Memory B cell (primary cell): ENCODE data around the gene LAMTOR5.
"Not testable (repeated sequence)": the region's sequence is repeated elsewhere in the genome, so short reads cannot be mapped to it uniquely, and the experiment has no call there.

Experiments used
- ATAC-seq: fragments of 150-1000 bp; cut with Tn5 transposase; 2 replicates; pipeline ENCODE4 v1.10.0; 2021; ENCODE audit warnings: low read depth, mild to moderate bottlenecking, moderate library complexity
- DNase-seq, 2 donors: peaks; one replicate each; pipeline ENCODE4 v3.0.0; 2022; ENCODE audit warnings: low spot score in 2 of 2
- H3K27ac Mint-ChIP-seq: one replicate; pipeline ENCODE4 v1.8.0; 2022; ENCODE audit warnings: mild to moderate bottlenecking, moderate library complexity, mixed read lengths
- H3K27me3 Mint-ChIP-seq: one replicate; pipeline ENCODE4 v1.8.0; 2022; ENCODE audit warnings: mixed read lengths
- H3K36me3 Mint-ChIP-seq: one replicate; pipeline ENCODE4 v1.8.0; 2022; ENCODE audit warnings: mild to moderate bottlenecking, mixed read lengths
- H3K4me1 Mint-ChIP-seq: one replicate; pipeline ENCODE4 v1.8.0; 2022; ENCODE audit warnings: mixed read lengths
- H3K4me3 Mint-ChIP-seq: one replicate; pipeline ENCODE4 v1.8.0; 2022; ENCODE audit warnings: mild to moderate bottlenecking, moderate library complexity, mixed read lengths
- H3K9me3 Mint-ChIP-seq: one replicate; pipeline ENCODE4 v1.8.0; 2022; ENCODE audit warnings: mixed read lengths

Gene LAMTOR5

DNA sequence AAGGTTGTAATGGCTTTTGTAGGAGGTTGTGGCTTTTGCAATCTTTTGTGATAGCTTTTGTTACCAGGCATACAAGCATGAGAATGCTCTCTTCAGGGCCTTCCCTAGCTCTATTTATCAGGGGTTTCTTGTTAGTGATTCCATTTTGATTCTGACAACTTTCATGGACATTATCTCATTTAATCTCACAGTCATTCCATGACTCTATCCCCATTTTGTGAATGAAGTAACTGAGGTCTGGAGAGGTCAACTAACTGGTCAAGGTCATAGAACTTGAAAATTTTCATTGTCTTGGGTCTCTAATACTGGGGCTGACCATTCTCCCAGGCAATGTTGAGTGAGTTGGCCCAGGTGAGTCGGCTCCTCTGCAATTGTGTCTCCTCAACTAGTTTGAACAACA lies 11.2 kb upstream of the LAMTOR5 start:
- ATAC-seq = no peak
- DNase-seq = no peak
- Mint-ChIP-seq H3K36me3 (peaks cover 9% of the 10 kb centered on the region), H3K27me3 (peaks cover under 1% of the 10 kb centered on the region), H3K4me3 (no peak overlapping the region), H3K4me1 (no peaks in the 10 kb centered on the region), H3K27ac (no peak overlapping the region), H3K9me3 (peaks cover 3% of the 10 kb centered on the region)

GRCh38 chr1:110413045-110413444 lies 5.6 kb upstream of the LAMTOR5 start:
- H3K36me3 Mint-ChIP-seq, H3K27me3 Mint-ChIP-seq, DNase-seq, H3K9me3 Mint-ChIP-seq: not testable (repeated sequence)
- Mint-ChIP-seq H3K4me1 (peaks cover 10% of the 10 kb centered on the region), H3K27ac (peak overlapping the region; percentile 53), H3K4me3 (peak overlapping the region; percentile 71)
- ATAC-seq = peak; percentile 11

- DNase-seq = peak; percentile 58 to 71
- H3K9me3 Mint-ChIP-seq = no peaks in the 10 kb centered on the region
- H3K27ac Mint-ChIP-seq = peak overlapping the region; percentile 53
- H3K27me3 Mint-ChIP-seq = no peaks in the 10 kb centered on the region
- peaks cover 2% of the 10 kb centered on the region for H3K36me3 Mint-ChIP-seq
- peak; percentile 67 for ATAC-seq
- H3K4me3 Mint-ChIP-seq = peak overlapping the region; percentile 71
- peaks cover 15% of the 10 kb centered on the region for H3K4me1 Mint-ChIP-seq
Measured at GRCh38 chr1:110412576-110412975, 5.1 kb upstream of the LAMTOR5 start.

DNA sequence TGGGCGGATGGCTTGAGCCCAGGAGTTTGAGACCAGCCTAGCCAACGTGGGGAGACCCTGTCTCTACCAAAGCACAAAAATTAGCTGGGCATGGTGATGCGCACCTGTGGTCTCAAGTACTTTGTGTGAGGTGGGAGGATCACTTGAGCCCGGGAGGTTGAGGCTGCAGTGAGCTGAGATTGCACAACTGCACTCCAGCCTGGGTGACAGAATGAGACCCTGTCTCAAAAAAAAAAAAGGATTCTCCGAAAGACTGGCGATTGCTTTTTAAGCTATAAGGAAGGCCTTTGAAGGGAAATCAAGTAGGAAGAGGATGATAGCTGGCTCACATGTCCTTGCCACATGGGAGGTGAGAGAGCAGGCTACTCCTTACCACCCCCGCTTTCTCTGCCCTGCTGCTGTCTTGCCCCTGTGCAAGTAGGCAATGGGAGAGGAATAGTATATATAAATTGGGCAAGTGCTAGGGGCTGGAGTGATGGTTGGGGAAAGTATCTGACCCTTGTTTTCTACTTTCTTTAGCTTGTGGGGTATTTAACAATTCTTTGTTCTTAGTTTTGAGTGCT lies 3.8 kb upstream of the LAMTOR5 start:
- ATAC-seq = no peak
- H3K4me1 Mint-ChIP-seq = peaks cover 18% of the 10 kb centered on the region

DNA sequence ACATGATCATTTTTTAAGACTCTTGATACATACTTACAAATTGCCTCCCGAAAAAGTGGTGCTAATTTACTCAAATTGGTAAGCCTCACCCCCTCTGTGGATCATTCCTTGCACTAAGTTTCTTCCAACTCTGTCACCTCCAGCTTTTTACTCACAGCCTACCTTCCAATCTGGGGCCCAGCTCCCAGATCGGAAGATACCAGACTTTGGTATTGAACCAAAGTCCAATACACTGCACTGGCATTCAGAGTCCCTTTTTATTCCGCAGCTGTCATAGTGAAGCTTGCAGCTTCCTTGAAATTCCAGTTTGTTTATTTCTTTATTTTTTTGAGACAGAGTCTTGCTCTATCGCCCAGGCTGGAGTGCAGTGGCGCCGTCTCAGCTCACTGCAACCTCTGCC lies 1.8 kb upstream of the LAMTOR5 start:
- DNase-seq = no peak
- no peak overlapping the region for H3K27ac Mint-ChIP-seq
- no peaks in the 10 kb centered on the region for H3K27me3 Mint-ChIP-seq
- ATAC-seq = no peak
- H3K4me1 Mint-ChIP-seq = peaks cover 21% of the 10 kb centered on the region
- no peak overlapping the region for H3K4me3 Mint-ChIP-seq
- H3K9me3 Mint-ChIP-seq = no peaks in the 10 kb centered on the region
- H3K36me3 Mint-ChIP-seq = peaks cover 4% of the 10 kb centered on the region

More for the DNA sequence above, 3.8 kb upstream of the LAMTOR5 start:
- H3K36me3 Mint-ChIP-seq = peaks cover 4% of the 10 kb centered on the region
- no peak overlapping the region for H3K4me3 Mint-ChIP-seq
- no peaks in the 10 kb centered on the region for H3K9me3 Mint-ChIP-seq
- H3K27ac Mint-ChIP-seq = no peak overlapping the region
- DNase-seq = no peak
- no peaks in the 10 kb centered on the region for H3K27me3 Mint-ChIP-seq

- Mint-ChIP-seq H3K36me3 (peaks cover 6% of the 10 kb centered on the region), H3K4me3 (peak overlapping the region; percentile 51), H3K4me1 (peaks cover 21% of the 10 kb centered on the region), H3K27ac (peak overlapping the region; percentile 99), H3K27me3 (no peaks in the 10 kb centered on the region), H3K9me3 (no peaks in the 10 kb centered on the region)
- no peak for DNase-seq
- ATAC-seq = no peak
Measured at GRCh38 chr1:110408488-110408887, 994 bp upstream of the LAMTOR5 start.

DNA sequence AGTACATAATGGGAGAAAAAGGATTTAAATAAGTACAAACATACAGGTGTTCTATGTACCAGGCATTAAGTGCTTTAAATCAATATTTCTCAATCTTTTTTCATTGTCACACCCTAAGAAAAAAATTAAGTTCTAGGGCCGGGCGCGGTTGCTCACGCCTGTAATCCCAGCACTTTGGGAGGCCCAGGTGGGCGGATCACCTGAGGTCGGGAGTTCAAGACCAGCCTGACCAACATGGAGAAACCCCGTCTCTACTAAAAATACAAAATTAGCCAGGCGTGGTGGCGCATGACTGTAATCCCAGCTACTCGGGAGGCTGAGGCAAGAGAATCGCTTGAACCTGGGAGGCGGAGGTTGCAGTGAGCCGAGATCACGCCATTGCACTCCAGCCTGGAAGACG lies 1.1 kb downstream of the LAMTOR5 start:
- not testable (repeated sequence) for DNase-seq, H3K36me3 Mint-ChIP-seq, H3K9me3 Mint-ChIP-seq, H3K27me3 Mint-ChIP-seq, ATAC-seq
- Mint-ChIP-seq H3K27ac (peak overlapping the region; percentile 99), H3K4me3 (peak overlapping the region; percentile 99), H3K4me1 (peaks cover 15% of the 10 kb centered on the region)

GRCh38 chr1:110404401-110404800 lies 3.1 kb downstream of the LAMTOR5 start:
- Mint-ChIP-seq H3K4me3 (no peak overlapping the region), H3K4me1 (peaks cover 15% of the 10 kb centered on the region), H3K27me3 (no peaks in the 10 kb centered on the region), H3K36me3 (peaks cover 10% of the 10 kb centered on the region), H3K9me3 (no peaks in the 10 kb centered on the region), H3K27ac (no peak overlapping the region)
- DNase-seq = no peak
- ATAC-seq = no peak

GRCh38 chr1:110403805-110404204 lies 3.7 kb downstream of the LAMTOR5 start:
- Mint-ChIP-seq H3K36me3 (peaks cover 11% of the 10 kb centered on the region), H3K27me3 (no peaks in the 10 kb centered on the region)

DNA sequence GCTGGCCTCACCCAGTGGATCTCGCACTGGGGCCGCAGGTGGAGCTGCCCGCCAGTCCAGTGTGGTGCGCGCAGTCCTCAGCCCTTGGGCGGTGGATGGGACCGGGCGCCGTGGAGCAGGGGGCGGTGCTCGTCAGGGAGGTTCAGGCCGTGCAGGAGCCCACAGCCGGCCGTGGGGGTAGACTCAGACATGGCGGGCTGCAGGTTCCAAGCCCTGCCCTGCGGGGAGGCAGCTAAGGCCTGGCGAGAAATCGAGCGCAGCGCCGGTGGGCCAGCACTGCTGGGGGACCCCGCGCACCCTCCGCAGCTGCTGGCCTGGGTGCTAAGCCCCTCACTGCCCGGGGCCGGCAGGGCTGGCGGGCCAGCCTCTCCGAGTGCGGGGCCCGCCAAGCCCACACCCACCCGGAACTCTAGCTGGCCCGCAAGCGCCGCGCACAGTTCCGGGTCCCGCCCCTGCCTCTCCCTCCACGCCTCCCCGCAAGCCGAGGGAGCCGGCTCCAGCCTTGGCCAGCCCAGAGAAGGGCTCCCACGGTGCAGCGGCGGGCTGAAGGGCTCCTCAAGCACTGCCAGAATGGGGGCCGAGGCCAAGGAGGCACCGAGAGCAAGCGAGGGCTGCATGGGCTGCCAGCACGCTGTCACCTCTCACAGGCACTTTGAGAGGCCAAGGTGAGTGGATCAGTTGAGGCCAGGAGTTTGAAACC lies 11.1 kb downstream of the LAMTOR5 start:
- DNase-seq, ATAC-seq, H3K4me1 Mint-ChIP-seq, H3K4me3 Mint-ChIP-seq, H3K27me3 Mint-ChIP-seq, H3K27ac Mint-ChIP-seq, H3K9me3 Mint-ChIP-seq: not testable (repeated sequence)
- H3K36me3 Mint-ChIP-seq = peaks cover 11% of the 10 kb centered on the region

More at GRCh38 chr1:110403805-110404204, 3.7 kb downstream of the LAMTOR5 start:
- Mint-ChIP-seq H3K4me3 (no peak overlapping the region), H3K9me3 (no peaks in the 10 kb centered on the region), H3K4me1 (peaks cover 15% of the 10 kb centered on the region), H3K27ac (no peak overlapping the region)
- no peak for DNase-seq
- ATAC-seq = no peak

DNA sequence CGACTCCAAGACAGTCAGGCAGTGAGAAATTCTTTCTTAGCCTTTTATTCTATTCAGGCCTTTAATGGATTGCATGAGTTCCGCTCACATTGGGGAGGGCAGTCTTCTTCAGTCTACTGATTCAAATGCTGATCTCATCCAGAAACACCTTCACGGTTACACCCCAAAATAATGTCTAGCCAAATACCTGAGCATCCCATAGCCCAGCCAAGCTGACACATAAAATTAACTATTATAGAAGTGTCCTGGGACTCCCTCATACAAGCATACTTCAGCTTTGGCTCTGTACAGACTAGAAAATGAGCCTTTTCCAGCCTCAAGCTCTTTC lies 13.0 kb downstream of the LAMTOR5 start:
- Mint-ChIP-seq H3K27me3 (no peaks in the 10 kb centered on the region), H3K9me3 (no peaks in the 10 kb centered on the region), H3K4me3 (no peak overlapping the region), H3K4me1 (peaks cover 8% of the 10 kb centered on the region), H3K27ac (no peak overlapping the region), H3K36me3 (peaks cover 9% of the 10 kb centered on the region)
- ATAC-seq = no peak
- DNase-seq = no peak

GRCh38 chr1:110393691-110394492 lies 13.6 kb downstream of the LAMTOR5 start:
- no peak for ATAC-seq
- no peak for DNase-seq
- no peaks in the 10 kb centered on the region for H3K27me3 Mint-ChIP-seq
- no peaks in the 10 kb centered on the region for H3K9me3 Mint-ChIP-seq
- no peak overlapping the region for H3K27ac Mint-ChIP-seq
- H3K4me1 Mint-ChIP-seq = peaks cover 12% of the 10 kb centered on the region
- H3K4me3 Mint-ChIP-seq = no peak overlapping the region
- H3K36me3 Mint-ChIP-seq = peaks cover 9% of the 10 kb centered on the region

DNA sequence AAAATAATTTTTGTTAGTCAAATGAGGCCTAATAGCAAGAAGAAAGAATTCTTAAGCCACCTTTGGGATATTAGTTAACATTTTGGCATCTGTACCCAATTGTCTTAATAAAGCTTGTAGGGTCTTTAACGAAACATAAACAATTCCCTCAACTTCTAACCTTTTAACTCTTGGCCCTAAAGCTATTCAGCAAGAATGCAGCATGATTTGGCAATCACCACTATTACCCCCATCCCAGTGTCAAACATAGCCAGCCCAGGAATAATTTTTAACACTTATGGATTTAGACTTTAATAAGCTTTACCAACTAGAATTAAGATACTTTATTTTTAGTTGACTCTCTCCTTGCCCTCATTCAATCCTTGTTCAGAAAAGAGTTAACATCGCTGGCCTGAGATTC lies 14.2 kb downstream of the LAMTOR5 start:
- H3K4me3 Mint-ChIP-seq = no peak overlapping the region
- H3K9me3 Mint-ChIP-seq = no peaks in the 10 kb centered on the region
- peaks cover 16% of the 10 kb centered on the region for H3K4me1 Mint-ChIP-seq
- no peak overlapping the region for H3K27ac Mint-ChIP-seq
- ATAC-seq (no peak), DNase-seq (no peak)
- peaks cover 6% of the 10 kb centered on the region for H3K36me3 Mint-ChIP-seq
- H3K27me3 Mint-ChIP-seq = no peaks in the 10 kb centered on the region

GRCh38 chr1:110390692-110391245 lies 16.7 kb downstream of the LAMTOR5 start, which contains the start of gene SLC16A4:
SLC16A4 (minus strand) TSS chr1:110391026; CDS start chr1:110389323, 1,703 bp downstream.
- H3K27me3 Mint-ChIP-seq = no peaks in the 10 kb centered on the region
- peaks cover 7% of the 10 kb centered on the region for H3K36me3 Mint-ChIP-seq
- no peak for ATAC-seq
- peak within 1 kb of the TSS; percentile 59 for H3K4me3 Mint-ChIP-seq
- peaks cover 32% of the 10 kb centered on the region for H3K4me1 Mint-ChIP-seq
- no peak for DNase-seq
- peak within 1 kb of the TSS; percentile 55 for H3K27ac Mint-ChIP-seq
- H3K9me3 Mint-ChIP-seq = no peaks in the 10 kb centered on the region
